RWPE2 (cell line): Measurements from ENCODE around the gene SH3PXD2A.

Source experiments
- ATAC-seq: fragments of 200-7000 bp; cut with Tn5 transposase; 3 replicates; pipeline ENCODE4 v1.9.1; 2021; ENCODE audit warnings: low read depth
- DNase-seq: peaks from one replicate; pipeline ENCODE4 v3.0.0-alpha.2; 2020; ENCODE audit warnings: low spot score
- H3K27ac ChIP-seq: fragments of 450-650 bp; 2 replicates; pipeline ENCODE4 v1.5.1; 2017; ENCODE audit warnings: mild to moderate bottlenecking; ENCODE audit not compliant: poor library complexity, severe bottlenecking
- H3K27me3 ChIP-seq: fragments of 250-450 bp; sonication (Bioruptor Pico); 2 replicates; pipeline ENCODE4 v1.5.1; 2021; ENCODE audit warnings: mild to moderate bottlenecking, moderate library complexity; ENCODE audit not compliant: insufficient read depth, poor library complexity, severe bottlenecking
- H3K36me3 ChIP-seq: fragments of 250-450 bp; sonication (Bioruptor Pico); 2 replicates; pipeline ENCODE4 v1.5.1; 2020; ENCODE audit warnings: low read depth, mild to moderate bottlenecking, moderate library complexity
- H3K4me1 ChIP-seq: fragments of 250-450 bp; sonication (Bioruptor Pico); 2 replicates; pipeline ENCODE4 v1.5.1; 2021; ENCODE audit warnings: mild to moderate bottlenecking, moderate library complexity; ENCODE audit not compliant: insufficient read depth, poor library complexity, severe bottlenecking
- H3K4me3 ChIP-seq: fragments of 250-450 bp; sonication (Bioruptor Pico); 2 replicates; pipeline ENCODE4 v1.5.1; 2021; ENCODE audit warnings: mild to moderate bottlenecking, moderate library complexity; ENCODE audit not compliant: severe bottlenecking
- H3K9me3 ChIP-seq: fragments of 250-450 bp; sonication (Bioruptor Pico); 2 replicates; pipeline ENCODE4 v1.5.1; 2021; ENCODE audit warnings: mild to moderate bottlenecking, moderate library complexity; ENCODE audit not compliant: severe bottlenecking
- TF ChIP-seq, protein P1 (sequence below): fragments of 450-650 bp; IDR thresholded peaks from one replicate; pipeline ENCODE4 v1.5.1; 2017; ENCODE audit warnings: mild to moderate bottlenecking, moderate library complexity; ENCODE audit not compliant: poor library complexity, severe bottlenecking

The SH3PXD2A gene

DNA sequence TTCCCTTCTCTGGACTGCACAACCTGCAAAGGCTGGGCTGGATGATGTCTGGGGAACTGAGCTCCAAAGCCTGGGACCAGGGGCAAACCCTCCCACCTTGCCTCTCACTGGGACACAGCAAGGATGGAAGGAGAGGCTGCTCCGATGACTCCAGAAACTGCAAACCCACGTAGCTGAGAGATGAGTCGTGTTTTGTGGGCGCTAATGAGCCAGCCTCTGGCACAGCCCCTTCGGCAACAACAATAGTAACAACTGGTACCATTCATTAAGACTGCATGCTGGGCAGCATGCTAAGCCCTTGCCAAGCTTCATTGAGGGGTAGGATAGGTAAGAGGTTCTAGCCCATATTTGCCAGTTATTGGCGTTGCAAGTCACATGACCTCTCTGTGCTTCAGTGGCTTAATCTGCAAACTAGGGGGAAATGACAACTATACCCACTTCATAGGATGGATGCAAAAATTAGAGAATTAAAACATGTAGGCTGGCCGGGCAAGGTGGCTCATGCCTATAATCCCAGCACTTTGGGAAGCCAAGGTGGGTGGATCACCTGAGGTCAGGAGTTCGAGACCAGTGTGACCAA lies 145.9 kb downstream of the SH3PXD2A start:
- no peak overlapping the region for H3K4me3 ChIP-seq
- DNase-seq (no peak), ATAC-seq (peak; percentile 72)
- H3K4me1 ChIP-seq = no peaks in the 10 kb centered on the region
- peaks cover 28% of the 10 kb centered on the region; the same call in 1 of the 2 replicates for H3K36me3 ChIP-seq
- H3K9me3 ChIP-seq = no peaks in the 10 kb centered on the region
- peak overlapping the region; percentile 24 for H3K27ac ChIP-seq
- TF ChIP-seq, protein P1, sequence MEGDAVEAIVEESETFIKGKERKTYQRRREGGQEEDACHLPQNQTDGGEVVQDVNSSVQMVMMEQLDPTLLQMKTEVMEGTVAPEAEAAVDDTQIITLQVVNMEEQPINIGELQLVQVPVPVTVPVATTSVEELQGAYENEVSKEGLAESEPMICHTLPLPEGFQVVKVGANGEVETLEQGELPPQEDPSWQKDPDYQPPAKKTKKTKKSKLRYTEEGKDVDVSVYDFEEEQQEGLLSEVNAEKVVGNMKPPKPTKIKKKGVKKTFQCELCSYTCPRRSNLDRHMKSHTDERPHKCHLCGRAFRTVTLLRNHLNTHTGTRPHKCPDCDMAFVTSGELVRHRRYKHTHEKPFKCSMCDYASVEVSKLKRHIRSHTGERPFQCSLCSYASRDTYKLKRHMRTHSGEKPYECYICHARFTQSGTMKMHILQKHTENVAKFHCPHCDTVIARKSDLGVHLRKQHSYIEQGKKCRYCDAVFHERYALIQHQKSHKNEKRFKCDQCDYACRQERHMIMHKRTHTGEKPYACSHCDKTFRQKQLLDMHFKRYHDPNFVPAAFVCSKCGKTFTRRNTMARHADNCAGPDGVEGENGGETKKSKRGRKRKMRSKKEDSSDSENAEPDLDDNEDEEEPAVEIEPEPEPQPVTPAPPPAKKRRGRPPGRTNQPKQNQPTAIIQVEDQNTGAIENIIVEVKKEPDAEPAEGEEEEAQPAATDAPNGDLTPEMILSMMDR = no peak
- no peaks in the 10 kb centered on the region for H3K27me3 ChIP-seq

DNA sequence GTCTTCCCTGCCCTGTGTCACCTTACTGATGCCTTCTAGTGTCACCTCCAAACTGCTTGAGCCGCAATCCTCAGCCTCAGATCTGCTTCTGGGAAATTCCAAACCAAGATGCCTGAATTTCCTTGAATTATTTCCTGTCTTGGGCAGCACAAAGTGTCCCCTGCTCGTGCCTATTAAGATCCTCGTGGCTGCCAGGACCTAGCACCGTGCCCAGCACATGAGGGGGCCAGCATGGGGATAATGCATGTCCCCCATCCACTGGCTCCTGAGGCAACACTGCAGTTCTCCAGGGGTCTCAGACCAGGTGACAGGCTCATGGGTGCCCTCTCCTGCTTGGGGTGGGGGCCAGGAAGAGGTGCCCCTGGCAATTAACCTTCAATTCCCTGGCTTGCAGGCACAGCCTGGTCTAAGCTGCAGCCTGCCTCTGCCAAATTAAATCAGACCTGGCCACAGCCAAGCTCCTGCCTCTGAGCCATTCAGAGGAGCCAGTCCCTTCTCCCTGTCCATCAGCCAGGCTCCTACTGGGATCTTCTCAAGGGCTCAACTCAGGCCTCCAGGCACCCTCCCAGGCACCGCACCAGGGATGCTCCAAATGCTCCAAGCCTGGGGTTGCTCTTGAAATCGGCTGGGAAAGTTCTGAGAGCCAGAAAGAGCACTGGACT lies 146.6 kb downstream of the SH3PXD2A start:
- ATAC-seq (no peak), DNase-seq (no peak)
- Histone ChIP-seq H3K27ac (peak overlapping the region; percentile 24), H3K4me3 (no peak overlapping the region), H3K27me3 (no peaks in the 10 kb centered on the region), H3K9me3 (no peaks in the 10 kb centered on the region), H3K36me3 (peaks cover 28% of the 10 kb centered on the region; the same call in 1 of the 2 replicates), H3K4me1 (no peaks in the 10 kb centered on the region)
- TF ChIP-seq, protein P1 = no peak

DNA sequence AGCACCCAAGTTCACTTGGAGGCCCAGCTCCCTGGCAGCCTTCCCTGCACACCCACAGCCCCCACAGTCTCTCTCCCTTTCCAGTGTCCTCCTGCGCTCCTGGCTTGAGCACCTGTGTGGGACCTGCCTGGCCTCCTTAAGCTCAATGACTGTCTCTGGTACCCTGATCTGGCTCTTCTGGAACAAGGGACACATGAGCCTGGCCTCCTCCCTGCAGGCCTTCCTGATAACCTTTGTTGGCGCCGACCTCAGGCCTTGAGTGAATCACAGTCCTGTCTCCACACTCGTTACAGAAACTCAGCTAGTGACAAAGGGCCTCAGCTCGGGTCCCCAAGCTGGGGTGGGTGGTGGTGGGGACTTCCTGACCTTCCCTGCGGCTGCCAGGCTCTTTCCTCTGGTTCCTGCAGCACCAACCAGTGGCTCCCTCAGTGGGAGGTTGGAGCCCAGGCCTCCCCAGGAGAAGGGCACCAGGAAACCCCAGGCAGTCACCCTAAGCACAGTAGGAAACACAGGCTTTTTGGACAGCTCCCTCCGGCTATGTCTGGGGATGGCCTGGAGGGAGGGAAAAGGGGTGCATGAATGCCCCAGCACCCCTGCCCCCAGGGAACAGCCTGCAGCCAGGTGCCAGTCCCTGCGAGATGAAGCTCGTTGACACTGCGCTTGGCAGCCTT lies 147.3 kb downstream of the SH3PXD2A start:
- Histone ChIP-seq H3K4me3 (no peak overlapping the region), H3K4me1 (no peaks in the 10 kb centered on the region), H3K27ac (peak overlapping the region; percentile 9), H3K27me3 (no peaks in the 10 kb centered on the region), H3K9me3 (no peaks in the 10 kb centered on the region), H3K36me3 (peaks cover 28% of the 10 kb centered on the region; the same call in 1 of the 2 replicates)
- ATAC-seq = no peak
- TF ChIP-seq, protein P1 = no peak
- DNase-seq = no peak

DNA sequence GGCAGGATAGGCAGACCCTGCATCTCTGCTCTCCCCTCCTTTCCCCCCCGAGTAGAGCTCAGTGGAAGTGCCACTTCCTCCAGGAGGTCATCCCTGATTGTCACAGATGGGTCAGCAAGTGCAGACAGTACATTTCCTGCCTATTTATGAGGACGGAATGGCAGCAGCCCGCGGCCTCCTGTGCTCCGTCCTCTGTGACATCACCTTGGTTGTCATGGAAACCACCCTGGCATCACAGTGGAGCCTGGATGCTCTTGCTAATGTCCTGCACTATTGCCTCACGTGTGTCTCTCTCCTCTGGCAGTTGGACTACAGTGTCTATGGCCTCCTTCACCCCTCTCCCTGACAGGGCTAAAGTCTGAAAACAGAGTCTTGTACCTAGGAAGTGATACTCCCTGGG lies 148.6 kb downstream of the SH3PXD2A start:
- Histone ChIP-seq H3K9me3 (no peaks in the 10 kb centered on the region), H3K36me3 (peaks cover 21% of the 10 kb centered on the region; the same call in 1 of the 2 replicates), H3K27me3 (no peaks in the 10 kb centered on the region), H3K27ac (no peak overlapping the region), H3K4me3 (no peak overlapping the region), H3K4me1 (no peaks in the 10 kb centered on the region)
- ATAC-seq (no peak), DNase-seq (no peak)
- TF ChIP-seq, protein P1 = no peak
